HEK293 (cell line): Measurements from ENCODE around the gene EIF4EBP2.

ENCODE experiments used
- CTCF ChIA-PET: fragments of 350-600 bp; formaldehyde crosslinking; extraction: SDS; loops from one replicate; lab custom pipeline; 2021; ENCODE audit warnings: antibody characterized with exemption; lab: Yijun Ruan, JAX
- POLR2A ChIA-PET: fragments of 300-600 bp; formaldehyde crosslinking; extraction: SDS; loops from one replicate; lab custom pipeline; 2020; ENCODE audit warnings: antibody characterized with exemption, inconsistent platforms; lab: Yijun Ruan, JAX
- H3K27ac ChIP-seq: fragments of 200-500 bp; sonication (Bioruptor generic); 2 replicates; pipeline ENCODE4 v1.5.1; 2014; ENCODE audit warnings: low read depth, low read length, control low read depth, inconsistent platforms; ENCODE audit errors: extremely low read depth
- H3K36me3 ChIP-seq, 2 experiments: fragments of 200-500 bp in 1 of 2; sonication (Bioruptor generic) in 1 of 2; 1 replicate in 1 of 2; 2 replicates in 1 of 2; pipeline ENCODE4 v1.5.1; 2014 to 2017; ENCODE audit warnings: inconsistent platforms in 2 of 2, low read length in 2 of 2; ENCODE audit not compliant: control insufficient read depth in 2 of 2, insufficient read depth in 1 of 2
- H3K4me1 ChIP-seq: fragments of 200-500 bp; sonication (Bioruptor generic); 2 replicates; pipeline ENCODE4 v1.5.1; 2014; ENCODE audit warnings: mild to moderate bottlenecking, low read length, inconsistent platforms; ENCODE audit not compliant: control insufficient read depth, insufficient read depth
- H3K4me3 ChIP-seq: 2 replicates; pipeline ENCODE4 v1.5.1; 2011; ENCODE audit warnings: low read depth, mild to moderate bottlenecking, control low read depth, low read length, moderate library complexity
- H3K9me3 ChIP-seq: fragments of 200-500 bp; sonication (Bioruptor generic); 2 replicates; pipeline ENCODE4 v1.5.1; 2014; ENCODE audit warnings: low read depth, low read length, inconsistent platforms; ENCODE audit not compliant: control insufficient read depth, insufficient read depth
- GLIS1 ChIP-seq: fragments of 450-650 bp; formaldehyde crosslinking; IDR thresholded peaks from 2 replicates; pipeline ENCODE4 v1.5.1; 2016; ENCODE audit warnings: missing biosample characterization, missing genetic modification characterization
- HOXA7 ChIP-seq: sonication (generic); formaldehyde crosslinking; IDR thresholded peaks from 2 replicates; pipeline ENCODE4 v1.8.1; 2022; ENCODE audit warnings: missing genetic modification reagents, borderline replicate concordance
- MYNN ChIP-seq: fragments of 450-650 bp; formaldehyde crosslinking; IDR thresholded peaks from 2 replicates; pipeline ENCODE4 v1.5.1; 2016; ENCODE audit warnings: missing biosample characterization, missing genetic modification characterization, borderline replicate concordance
- REPIN1 ChIP-seq: fragments of 450-650 bp; formaldehyde crosslinking; IDR thresholded peaks from 2 replicates; pipeline ENCODE4 v1.5.1; 2017; ENCODE audit warnings: missing biosample characterization, missing genetic modification characterization, low read depth
- SCRT1 ChIP-seq: fragments of 450-650 bp; formaldehyde crosslinking; IDR thresholded peaks from 2 replicates; pipeline ENCODE4 v1.5.1; 2016; ENCODE audit warnings: missing biosample characterization, missing genetic modification characterization, borderline replicate concordance
- SCRT2 ChIP-seq: fragments of 450-650 bp; formaldehyde crosslinking; IDR thresholded peaks from 2 replicates; pipeline ENCODE4 v1.5.1; 2016; ENCODE audit warnings: missing biosample characterization, missing genetic modification characterization
- SP2 ChIP-seq: fragments of 450-650 bp; formaldehyde crosslinking; IDR thresholded peaks from 2 replicates; pipeline ENCODE4 v1.5.1; 2016; ENCODE audit warnings: missing biosample characterization, missing genetic modification characterization
- YY2 ChIP-seq: fragments of 450-650 bp; formaldehyde crosslinking; IDR thresholded peaks from 2 replicates; pipeline ENCODE4 v1.5.1; 2016; ENCODE audit warnings: missing biosample characterization, missing genetic modification characterization
- ZEB2 ChIP-seq: fragments of 450-650 bp; formaldehyde crosslinking; IDR thresholded peaks from 2 replicates; pipeline ENCODE4 v1.5.1; 2016; ENCODE audit warnings: missing biosample characterization, missing genetic modification characterization
- ZIC2 ChIP-seq: fragments of 450-650 bp; formaldehyde crosslinking; IDR thresholded peaks from 2 replicates; pipeline ENCODE4 v1.5.1; 2016; ENCODE audit warnings: missing biosample characterization, missing genetic modification characterization
- ZNF132 ChIP-seq: fragments of 450-650 bp; formaldehyde crosslinking; IDR thresholded peaks from 2 replicates; pipeline ENCODE4 v1.5.1; 2017; ENCODE audit warnings: missing biosample characterization, missing genetic modification characterization, borderline replicate concordance
- ZNF2 ChIP-seq: fragments of 450-650 bp; formaldehyde crosslinking; IDR thresholded peaks from 2 replicates; pipeline ENCODE4 v1.5.1; 2016; ENCODE audit warnings: missing biosample characterization, missing genetic modification characterization
- ZNF311 ChIP-seq: fragments of 450-650 bp; formaldehyde crosslinking; IDR thresholded peaks from 2 replicates; pipeline ENCODE4 v1.5.1; 2017; ENCODE audit warnings: missing biosample characterization, missing genetic modification characterization, borderline replicate concordance
- ZNF324 ChIP-seq: fragments of 450-650 bp; formaldehyde crosslinking; IDR thresholded peaks from 2 replicates; pipeline ENCODE4 v1.5.1; 2016; ENCODE audit warnings: missing biosample characterization, missing genetic modification characterization
- ZNF48 ChIP-seq: fragments of 450-650 bp; formaldehyde crosslinking; IDR thresholded peaks from 2 replicates; pipeline ENCODE4 v1.5.1; 2016; ENCODE audit warnings: missing biosample characterization, missing genetic modification characterization
- ZNF623 ChIP-seq: fragments of 450-650 bp; formaldehyde crosslinking; IDR thresholded peaks from 2 replicates; pipeline ENCODE4 v1.5.1; 2016; ENCODE audit warnings: missing biosample characterization, missing genetic modification characterization
- ZNF660 ChIP-seq: fragments of 450-650 bp; IDR thresholded peaks from 2 replicates; pipeline ENCODE4 v1.5.1; 2018; ENCODE audit warnings: missing biosample characterization, mild to moderate bottlenecking, missing genetic modification characterization
- ZNF707 ChIP-seq: fragments of 450-650 bp; formaldehyde crosslinking; IDR thresholded peaks from 2 replicates; pipeline ENCODE4 v1.5.1; 2016; ENCODE audit warnings: missing biosample characterization, missing genetic modification characterization
- TF ChIP-seq, protein P1 (sequence below): fragments of 450-650 bp; formaldehyde crosslinking; IDR thresholded peaks from 2 replicates; pipeline ENCODE4 v1.5.1; 2016; ENCODE audit warnings: missing biosample characterization, missing genetic modification characterization
- TF ChIP-seq, protein P2 (sequence below): sonication (generic); formaldehyde crosslinking; IDR thresholded peaks from 2 replicates; pipeline ENCODE4 v1.8.1; 2022; ENCODE audit warnings: mild to moderate bottlenecking, moderate library complexity, missing genetic modification reagents

EIF4EBP2 gene

DNA sequence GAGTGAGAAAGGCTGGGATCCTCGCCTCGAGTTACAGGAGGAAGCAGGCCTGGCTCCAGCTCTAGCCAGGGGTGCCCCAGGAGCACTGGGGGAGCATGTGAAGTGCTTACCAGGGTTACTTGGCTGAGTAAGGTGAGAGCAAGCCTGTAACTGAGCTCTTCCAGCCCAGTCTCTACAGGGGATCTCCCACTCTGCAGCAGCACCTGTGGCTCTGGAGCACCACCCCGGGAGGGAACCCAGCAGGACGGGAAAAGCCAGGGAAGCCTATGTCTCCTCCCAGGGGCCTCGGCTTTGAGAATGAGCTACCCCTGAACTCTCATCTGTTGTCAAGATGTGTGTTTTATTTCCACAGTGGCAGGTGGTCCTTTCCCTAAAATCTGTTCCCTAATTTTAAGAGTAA, 32.1 kb upstream of the EIF4EBP2 start:
- Histone ChIP-seq H3K4me3 (no peak overlapping the region), H3K27ac (no peak overlapping the region), H3K9me3 (no peaks in the 10 kb centered on the region), H3K4me1 (no peaks in the 10 kb centered on the region; the same call in 1 of the 2 replicates), H3K36me3 (no peaks in the 10 kb centered on the region; a peak in 1 of 3 replicates)
- POLR2A ChIA-PET: no interaction called here
- CTCF ChIA-PET: interaction anchor here (1.4 kb wide), 1 partner anchor 16 kb away, joined by 6 read pairs; no protein-coding TSS in a partner anchor
- TF ChIP-seq ZIC2 (tag by site-specific recombination) (peak; percentile 98), SCRT1 (peak; percentile 42; the same call in 1 of the 2 replicates), REPIN1 (no peak), GLIS1 (tag by site-specific recombination) (peak; percentile 84), SCRT2 (peak; percentile 66), SP2 (tag by site-specific recombination) (no peak)

- peaks cover 3% of the 10 kb centered on the region; the same call in 1 of the 2 replicates for H3K4me1 ChIP-seq
- no peak for TF ChIP-seq ZEB2
- no peak for TF ChIP-seq ZNF2 (tag by site-specific recombination)
- no peak for TF ChIP-seq MYNN (tag by site-specific recombination)
- TF ChIP-seq ZNF311 (tag by site-specific recombination): no peak
- TF ChIP-seq, protein P1, sequence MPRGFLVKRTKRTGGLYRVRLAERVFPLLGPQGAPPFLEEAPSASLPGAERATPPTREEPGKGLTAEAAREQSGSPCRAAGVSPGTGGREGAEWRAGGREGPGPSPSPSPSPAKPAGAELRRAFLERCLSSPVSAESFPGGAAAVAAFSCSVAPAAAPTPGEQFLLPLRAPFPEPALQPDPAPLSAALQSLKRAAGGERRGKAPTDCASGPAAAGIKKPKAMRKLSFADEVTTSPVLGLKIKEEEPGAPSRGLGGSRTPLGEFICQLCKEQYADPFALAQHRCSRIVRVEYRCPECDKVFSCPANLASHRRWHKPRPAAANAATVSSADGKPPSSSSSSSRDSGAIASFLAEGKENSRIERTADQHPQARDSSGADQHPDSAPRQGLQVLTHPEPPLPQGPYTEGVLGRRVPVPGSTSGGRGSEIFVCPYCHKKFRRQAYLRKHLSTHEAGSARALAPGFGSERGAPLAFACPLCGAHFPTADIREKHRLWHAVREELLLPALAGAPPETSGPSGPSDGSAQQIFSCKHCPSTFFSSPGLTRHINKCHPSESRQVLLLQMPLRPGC (tag by site-specific recombination): no peak
- no peak for TF ChIP-seq HOXA7 (CRISPR knock-in tag)
- TF ChIP-seq ZNF132 (tag by site-specific recombination): no peak
- TF ChIP-seq ZNF48 (tag by site-specific recombination): no peak
- TF ChIP-seq ZNF324 (tag by site-specific recombination): no peak
- no peak for TF ChIP-seq YY2
- TF ChIP-seq ZNF660 (tag by site-specific recombination): no peak
- no peak for TF ChIP-seq ZNF707 (tag by site-specific recombination)
- TF ChIP-seq, all 188 proteins: peak for 0
- CTCF ChIA-PET: interaction anchor here (0.6 to 3.3 kb wide), 6 partner anchors 8 to 174 kb away, joined by 3 to 22 read pairs (median 6); no protein-coding TSS in a partner anchor
- POLR2A ChIA-PET: interaction anchor here (1.5 kb wide), 1 partner anchor 29 kb away, joined by 5 read pairs; the partner anchor contains the start of gene EIF4EBP2
- no peak overlapping the region for H3K27ac ChIP-seq
- no peak overlapping the region for H3K4me3 ChIP-seq
- no peaks in the 10 kb centered on the region for H3K9me3 ChIP-seq
- no peaks in the 10 kb centered on the region; a peak in 1 of 3 replicates for H3K36me3 ChIP-seq
These were observed 28.9 kb upstream of the EIF4EBP2 start for GRCh38 chr10:70374775-70375614.

- no peak overlapping the region for H3K27ac ChIP-seq
- ChIA-PET POLR2A (interaction anchor here (1.0 kb wide), 1 partner anchor 144 kb away, joined by 3 read pairs; no protein-coding TSS in a partner anchor), CTCF (interaction anchor here (0.6 to 3.3 kb wide), 5 partner anchors 11 to 1028 kb away, joined by 4 to 22 read pairs (median 9); no protein-coding TSS in a partner anchor)
- H3K4me3 ChIP-seq: no peak overlapping the region
- peaks cover 3% of the 10 kb centered on the region; the same call in 1 of the 2 replicates for H3K4me1 ChIP-seq
- no peaks in the 10 kb centered on the region for H3K9me3 ChIP-seq
- no peaks in the 10 kb centered on the region for H3K36me3 ChIP-seq
- TF ChIP-seq SCRT2 (peak; percentile 60; the same call in 1 of the 2 replicates), ZNF623 (tag by site-specific recombination) (peak; percentile 26; the same call in 1 of the 2 replicates)
- TF ChIP-seq, protein P2, sequence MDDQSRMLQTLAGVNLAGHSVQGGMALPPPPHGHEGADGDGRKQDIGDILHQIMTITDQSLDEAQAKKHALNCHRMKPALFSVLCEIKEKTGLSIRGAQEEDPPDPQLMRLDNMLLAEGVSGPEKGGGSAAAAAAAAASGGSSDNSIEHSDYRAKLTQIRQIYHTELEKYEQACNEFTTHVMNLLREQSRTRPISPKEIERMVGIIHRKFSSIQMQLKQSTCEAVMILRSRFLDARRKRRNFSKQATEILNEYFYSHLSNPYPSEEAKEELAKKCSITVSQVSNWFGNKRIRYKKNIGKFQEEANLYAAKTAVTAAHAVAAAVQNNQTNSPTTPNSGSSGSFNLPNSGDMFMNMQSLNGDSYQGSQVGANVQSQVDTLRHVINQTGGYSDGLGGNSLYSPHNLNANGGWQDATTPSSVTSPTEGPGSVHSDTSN (CRISPR knock-in tag): no peak
These were observed 27.2 kb upstream of the EIF4EBP2 start for GRCh38 chr10:70376436-70377378.
